ENCODE data around the gene FBLN1. TPM values are rescaled to one million over a fixed set of nuclear protein-coding genes. Genes with fewer than 3 reads are reported as not detected.

FBLN1 gene
- total RNA-seq, 1 donor from 2014 or later, result 297 TPM

- Mint-ChIP-seq H3K4me3 (no peak overlapping the region), H3K36me3 (no peaks in the 10 kb centered on the region), H3K27me3 (ENCODE audit: low read depth) (no peaks in the 10 kb centered on the region), H3K4me1 (peaks cover 19% of the 10 kb centered on the region), H3K9me3 (peaks cover 3% of the 10 kb centered on the region), H3K27ac (no peak overlapping the region)
- no peak for DNase-seq (ENCODE audit: low spot score in 2 of 2, unreplicated experiment in 2 of 2)
- no peak for TF ChIP-seq CTCF (IDR thresholded peaks at IDR 0.05; ENCODE audit: unreplicated experiment)
Observed at GRCh38 chr22:45478108-45478771, 24.4 kb upstream of the FBLN1 start.

GRCh38 chr22:45480717-45481116, 22.0 kb upstream of the FBLN1 start:
- H3K4me3 Mint-ChIP-seq, result no peak overlapping the region
- H3K4me1 Mint-ChIP-seq, result peaks cover 11% of the 10 kb centered on the region
- DNase-seq (ENCODE audit: low spot score in 2 of 2, unreplicated experiment in 2 of 2), result no peak
- no peaks in the 10 kb centered on the region for H3K36me3 Mint-ChIP-seq
- H3K27ac Mint-ChIP-seq, result no peak overlapping the region
- peaks cover 9% of the 10 kb centered on the region for H3K9me3 Mint-ChIP-seq
- no peaks in the 10 kb centered on the region for H3K27me3 Mint-ChIP-seq (ENCODE audit: low read depth)
- no peak for TF ChIP-seq CTCF (IDR thresholded peaks at IDR 0.05; ENCODE audit: unreplicated experiment)

GRCh38 chr22:45481661-45482060, 21.0 kb upstream of the FBLN1 start:
- TF ChIP-seq CTCF (IDR thresholded peaks at IDR 0.05; ENCODE audit: unreplicated experiment), result no peak
- Mint-ChIP-seq H3K27ac (no peak overlapping the region), H3K9me3 (peaks cover 13% of the 10 kb centered on the region), H3K27me3 (ENCODE audit: low read depth) (no peaks in the 10 kb centered on the region), H3K4me1 (peaks cover 10% of the 10 kb centered on the region), H3K36me3 (no peaks in the 10 kb centered on the region), H3K4me3 (no peak overlapping the region)
- DNase-seq (ENCODE audit: low spot score in 2 of 2, unreplicated experiment in 2 of 2), result no peak

- Mint-ChIP-seq H3K9me3 (peaks cover 16% of the 10 kb centered on the region), H3K27me3 (ENCODE audit: low read depth) (no peaks in the 10 kb centered on the region), H3K27ac (peak overlapping the region; percentile 21), H3K4me1 (peaks cover 10% of the 10 kb centered on the region), H3K4me3 (no peak overlapping the region), H3K36me3 (no peaks in the 10 kb centered on the region)
- DNase-seq (ENCODE audit: low spot score in 2 of 2, unreplicated experiment in 2 of 2), result no peak
- TF ChIP-seq CTCF (IDR thresholded peaks at IDR 0.05; ENCODE audit: unreplicated experiment), result no peak
Observed at GRCh38 chr22:45482169-45482568, 20.5 kb upstream of the FBLN1 start.

GRCh38 chr22:45483319-45483718, 19.4 kb upstream of the FBLN1 start:
- H3K27ac Mint-ChIP-seq, result no peak overlapping the region
- no peak for DNase-seq (ENCODE audit: low spot score in 2 of 2, unreplicated experiment in 2 of 2)
- no peak for TF ChIP-seq CTCF (IDR thresholded peaks at IDR 0.05; ENCODE audit: unreplicated experiment)
- H3K4me3 Mint-ChIP-seq, result no peak overlapping the region
- peaks cover 23% of the 10 kb centered on the region for H3K9me3 Mint-ChIP-seq
- H3K36me3 Mint-ChIP-seq, result no peaks in the 10 kb centered on the region
- no peaks in the 10 kb centered on the region for H3K27me3 Mint-ChIP-seq (ENCODE audit: low read depth)
- H3K4me1 Mint-ChIP-seq, result peaks cover 5% of the 10 kb centered on the region

Measured in mesothelial cell of epicardium (in vitro differentiated cells).